GM06990 (cell line): ENCODE data around the gene ARF1.

Experiments
- DNase-seq: peaks from one replicate; pipeline ENCODE4 v3.0.0-alpha.2; 2011; ENCODE audit not compliant: insufficient read length; ENCODE audit errors: extremely low read depth
- H3K27me3 ChIP-seq: replicated peaks from 2 replicates; pipeline ENCODE4 v1.6.0; 2011; ENCODE audit warnings: low read length; ENCODE audit not compliant: control insufficient read depth, insufficient read depth
- H3K36me3 ChIP-seq: 2 replicates; pipeline ENCODE4 v1.5.1; 2011; ENCODE audit warnings: low read length; ENCODE audit not compliant: control insufficient read depth, insufficient read depth
- H3K4me3 ChIP-seq: replicated peaks from 2 replicates; pipeline ENCODE4 v1.5.1; 2011; ENCODE audit warnings: low read depth, mild to moderate bottlenecking, control low read depth, low read length
- TF ChIP-seq, protein P1 (sequence below): IDR thresholded peaks from 2 replicates; pipeline ENCODE4 v1.5.1; 2011; ENCODE audit warnings: low read length, control low read depth, mild to moderate bottlenecking, inconsistent platforms; ENCODE audit not compliant: insufficient read depth, poor library complexity, severe bottlenecking

Gene ARF1

GRCh38 chr1:228147151-228147693 is 64.7 kb downstream of the ARF1 start:
- H3K36me3 ChIP-seq: peaks cover 31% of the 10 kb centered on the region
- TF ChIP-seq, protein P1, sequence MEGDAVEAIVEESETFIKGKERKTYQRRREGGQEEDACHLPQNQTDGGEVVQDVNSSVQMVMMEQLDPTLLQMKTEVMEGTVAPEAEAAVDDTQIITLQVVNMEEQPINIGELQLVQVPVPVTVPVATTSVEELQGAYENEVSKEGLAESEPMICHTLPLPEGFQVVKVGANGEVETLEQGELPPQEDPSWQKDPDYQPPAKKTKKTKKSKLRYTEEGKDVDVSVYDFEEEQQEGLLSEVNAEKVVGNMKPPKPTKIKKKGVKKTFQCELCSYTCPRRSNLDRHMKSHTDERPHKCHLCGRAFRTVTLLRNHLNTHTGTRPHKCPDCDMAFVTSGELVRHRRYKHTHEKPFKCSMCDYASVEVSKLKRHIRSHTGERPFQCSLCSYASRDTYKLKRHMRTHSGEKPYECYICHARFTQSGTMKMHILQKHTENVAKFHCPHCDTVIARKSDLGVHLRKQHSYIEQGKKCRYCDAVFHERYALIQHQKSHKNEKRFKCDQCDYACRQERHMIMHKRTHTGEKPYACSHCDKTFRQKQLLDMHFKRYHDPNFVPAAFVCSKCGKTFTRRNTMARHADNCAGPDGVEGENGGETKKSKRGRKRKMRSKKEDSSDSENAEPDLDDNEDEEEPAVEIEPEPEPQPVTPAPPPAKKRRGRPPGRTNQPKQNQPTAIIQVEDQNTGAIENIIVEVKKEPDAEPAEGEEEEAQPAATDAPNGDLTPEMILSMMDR: no peak
- H3K4me3 ChIP-seq: no peak overlapping the region
- no peak for DNase-seq
- no peaks in the 10 kb centered on the region for H3K27me3 ChIP-seq

DNA sequence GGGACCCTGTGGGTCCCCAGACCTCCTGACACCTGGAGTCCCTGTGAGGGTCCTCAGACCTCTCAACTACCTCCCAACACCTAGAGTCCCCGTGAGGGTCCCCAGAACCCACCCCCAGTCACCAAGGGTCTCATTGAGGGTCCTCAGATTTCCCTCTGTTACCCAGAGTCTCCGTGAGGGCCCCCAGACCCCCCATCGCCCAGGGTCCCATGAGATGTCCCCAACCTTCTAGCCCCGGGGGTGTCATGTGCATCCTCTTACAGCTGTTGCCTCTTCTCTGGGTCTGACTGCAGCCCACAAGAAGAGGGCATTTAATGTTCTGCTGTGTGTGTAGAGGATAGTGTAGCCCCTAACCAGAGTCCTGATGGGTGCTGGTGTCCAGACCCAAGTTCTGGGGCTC is 65.3 kb downstream of the ARF1 start:
- TF ChIP-seq, protein P1: no peak
- no peak overlapping the region for H3K4me3 ChIP-seq
- H3K36me3 ChIP-seq: peaks cover 31% of the 10 kb centered on the region
- no peak for DNase-seq
- H3K27me3 ChIP-seq: no peaks in the 10 kb centered on the region

GRCh38 chr1:228148196-228148861 is 65.8 kb downstream of the ARF1 start:
- H3K27me3 ChIP-seq: no peaks in the 10 kb centered on the region
- no peak for DNase-seq
- H3K36me3 ChIP-seq: peaks cover 31% of the 10 kb centered on the region
- TF ChIP-seq, protein P1: no peak
- no peak overlapping the region for H3K4me3 ChIP-seq
